OCI-LY7 (cell line): ENCODE data around the gene DNPH1. TPM values are rescaled to one million over a fixed set of nuclear protein-coding genes. Genes with fewer than 3 reads are reported as not detected.

Experiments
- BruUV-seq: library from RNA; stranded (reverse); fragments of 400-500 nt; replicated peaks from 2 replicates; lab custom pipeline; 2021; lab: Mats Ljungman, UMichigan
- CTCF ChIA-PET: fragments of 300-600 bp; sonication (Branson Sonifier 250); formaldehyde crosslinking; loops from one replicate; lab custom pipeline; 2022; ENCODE audit warnings: antibody characterized with exemption; ENCODE audit not compliant: unreplicated experiment; lab: Charles Lee
- POLR2A ChIA-PET: fragments of 300-600 bp; sonication (Branson Sonifier 250); formaldehyde crosslinking; loops from one replicate; lab custom pipeline; 2022; ENCODE audit warnings: antibody characterized with exemption; lab: Charles Lee
- DNase-seq: peaks from one replicate; pipeline ENCODE4 v3.0.0-alpha.2; 2015; ENCODE audit warnings: low spot score
- H2AFZ ChIP-seq: fragments of 200-600 bp; sonication (generic), shearing (Covaris generic); 2 replicates; pipeline ENCODE4 v1.6.1; 2014; ENCODE audit warnings: mild to moderate bottlenecking, antibody characterized with exemption, low read length, moderate library complexity
- H3K27ac ChIP-seq: fragments of 200-600 bp; sonication (generic); 2 replicates; pipeline ENCODE4 v1.5.1; 2014; ENCODE audit warnings: mixed run types, low read depth, mild to moderate bottlenecking, moderate library complexity, low read length, inconsistent platforms; ENCODE audit not compliant: poor library complexity, severe bottlenecking
- H3K36me3 ChIP-seq: fragments of 200-600 bp; sonication (generic); 2 replicates; pipeline ENCODE4 v1.6.1; 2014; ENCODE audit warnings: mild to moderate bottlenecking, antibody characterized with exemption, low read length, moderate library complexity, mixed read lengths; ENCODE audit not compliant: insufficient read depth
- H3K4me1 ChIP-seq: fragments of 200-600 bp; sonication (generic); 2 replicates; pipeline ENCODE4 v1.5.1; 2014; ENCODE audit warnings: mild to moderate bottlenecking, low read length; ENCODE audit not compliant: insufficient read depth, poor library complexity, severe bottlenecking
- H3K4me2 ChIP-seq: fragments of 200-600 bp; sonication (generic); 2 replicates; pipeline ENCODE4 v1.6.1; 2014; ENCODE audit warnings: mild to moderate bottlenecking, low read length
- H3K4me3 ChIP-seq: fragments of 200-600 bp; sonication (generic); 2 replicates; pipeline ENCODE4 v1.5.1; 2014; ENCODE audit warnings: mild to moderate bottlenecking, low read depth, low read length; ENCODE audit not compliant: poor library complexity, severe bottlenecking
- H3K79me2 ChIP-seq: fragments of 200-600 bp; sonication (generic); 2 replicates; pipeline ENCODE4 v1.6.1; 2016; ENCODE audit warnings: low read depth, mild to moderate bottlenecking, low read length, moderate library complexity, mixed read lengths; ENCODE audit not compliant: insufficient read depth
- H3K9me2 ChIP-seq: fragments of 200-600 bp; sonication (generic); 2 replicates; pipeline ENCODE4 v1.6.1; 2016; ENCODE audit warnings: mild to moderate bottlenecking, low read length, mixed read lengths; ENCODE audit not compliant: insufficient read depth
- H3K9me3 ChIP-seq: fragments of 200-600 bp; sonication (generic); 2 replicates; pipeline ENCODE4 v1.6.1; 2014; ENCODE audit warnings: mild to moderate bottlenecking, mixed run types, low read length, mixed read lengths
- H4K20me1 ChIP-seq: fragments of 200-600 bp; sonication (generic); 2 replicates; pipeline ENCODE4 v1.6.1; 2014; ENCODE audit warnings: mild to moderate bottlenecking, antibody characterized with exemption, low read length, moderate library complexity, mixed read lengths; ENCODE audit not compliant: insufficient read depth
- EZH2phosphoT487 ChIP-seq: fragments of 200-600 bp; sonication (generic); IDR thresholded peaks from 2 replicates; pipeline ENCODE4 v1.6.1; 2018; ENCODE audit warnings: low read depth, borderline replicate concordance, mild to moderate bottlenecking, mixed run types, antibody characterized with exemption, low read length, moderate library complexity, mixed read lengths
- intact Hi-C: fragments of 100-400 bp; cut with micrococcal nuclease; formaldehyde crosslinking; loops from one replicate; pipeline ENCODE4 v1.10.0; 2022; ENCODE audit not compliant: unreplicated experiment
- total RNA-seq, 2 experiments: library from RNA; depleted of rRNA in 1 of 2; stranded (reverse); fragments of >200 nt in 1 of 2; shearing (Covaris generic) in 1 of 2; gene quantifications; 2 replicates each; pipeline ENCODE4 v1.2.3, GENCODE V29; 2014 to 2022
- TF ChIP-seq, protein P1 (sequence below): fragments of 200-600 bp; sonication (generic); conservative IDR thresholded peaks from 2 replicates; pipeline ENCODE4 v1.5.1; 2014; ENCODE audit warnings: mild to moderate bottlenecking, antibody characterized with exemption, low read length, moderate library complexity, mixed read lengths

DNPH1 gene
- total RNA-seq, 2 experiments from 2014 or later = 65.5 to 111 TPM

DNA sequence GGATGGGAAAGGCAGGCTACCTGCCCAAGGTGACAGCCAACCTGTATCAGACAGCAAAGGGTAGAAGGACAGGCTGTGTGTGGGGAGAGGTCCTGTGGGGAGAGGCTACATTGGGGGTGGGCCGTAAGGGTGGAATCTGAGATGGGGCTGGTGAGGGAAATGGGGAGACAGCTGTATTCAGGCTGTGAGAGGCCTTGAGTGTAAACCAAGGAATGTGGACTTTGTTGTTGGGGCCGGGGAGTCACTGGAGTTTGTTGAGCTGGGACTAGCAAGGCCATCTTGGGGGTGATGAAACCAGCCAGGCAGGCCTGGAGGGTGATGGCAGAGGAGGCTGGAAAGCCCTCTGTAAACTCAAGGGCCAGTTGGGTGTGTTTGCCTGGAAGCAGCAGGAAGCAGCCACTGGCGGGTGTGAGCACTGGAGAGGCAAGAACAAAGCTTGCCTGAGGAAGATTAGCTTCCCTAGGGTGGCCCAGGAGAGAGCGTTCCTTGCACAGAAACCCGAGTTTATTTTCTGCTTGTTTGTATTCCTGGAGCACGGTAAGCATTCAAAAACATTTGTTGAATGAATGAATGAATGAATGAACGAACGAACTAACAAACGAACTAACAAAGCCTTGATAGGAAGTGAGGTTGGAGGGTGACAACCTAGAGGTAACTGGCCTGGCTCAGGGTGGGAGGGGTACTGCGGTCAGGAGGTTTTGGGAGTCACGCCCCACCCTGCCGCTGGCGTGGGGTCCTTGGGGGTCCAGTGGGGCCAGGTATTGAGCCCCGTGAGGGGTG lies 32.9 kb upstream of the DNPH1 start:
- Histone ChIP-seq H3K4me2 (no peak overlapping the region), H2AFZ (no peak overlapping the region), H3K36me3 (no peaks in the 10 kb centered on the region), H3K27ac (no peak overlapping the region), H3K79me2 (no peaks in the 10 kb centered on the region), H4K20me1 (no peaks in the 10 kb centered on the region), H3K4me1 (no peaks in the 10 kb centered on the region), H3K9me2 (no peaks in the 10 kb centered on the region), H3K4me3 (no peak overlapping the region), H3K9me3 (no peaks in the 10 kb centered on the region)
- intact Hi-C loops = no loop called here
- TF ChIP-seq, protein P1, sequence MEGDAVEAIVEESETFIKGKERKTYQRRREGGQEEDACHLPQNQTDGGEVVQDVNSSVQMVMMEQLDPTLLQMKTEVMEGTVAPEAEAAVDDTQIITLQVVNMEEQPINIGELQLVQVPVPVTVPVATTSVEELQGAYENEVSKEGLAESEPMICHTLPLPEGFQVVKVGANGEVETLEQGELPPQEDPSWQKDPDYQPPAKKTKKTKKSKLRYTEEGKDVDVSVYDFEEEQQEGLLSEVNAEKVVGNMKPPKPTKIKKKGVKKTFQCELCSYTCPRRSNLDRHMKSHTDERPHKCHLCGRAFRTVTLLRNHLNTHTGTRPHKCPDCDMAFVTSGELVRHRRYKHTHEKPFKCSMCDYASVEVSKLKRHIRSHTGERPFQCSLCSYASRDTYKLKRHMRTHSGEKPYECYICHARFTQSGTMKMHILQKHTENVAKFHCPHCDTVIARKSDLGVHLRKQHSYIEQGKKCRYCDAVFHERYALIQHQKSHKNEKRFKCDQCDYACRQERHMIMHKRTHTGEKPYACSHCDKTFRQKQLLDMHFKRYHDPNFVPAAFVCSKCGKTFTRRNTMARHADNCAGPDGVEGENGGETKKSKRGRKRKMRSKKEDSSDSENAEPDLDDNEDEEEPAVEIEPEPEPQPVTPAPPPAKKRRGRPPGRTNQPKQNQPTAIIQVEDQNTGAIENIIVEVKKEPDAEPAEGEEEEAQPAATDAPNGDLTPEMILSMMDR = no peak
- TF ChIP-seq EZH2phosphoT487 = no peak
- POLR2A ChIA-PET = interaction anchor here (0.6 kb wide), 1 partner anchor 160 kb away, joined by 3 read pairs; no protein-coding TSS in a partner anchor
- DNase-seq = no peak
- no TSS peak for BruUV-seq
- CTCF ChIA-PET = no interaction called here

DNA sequence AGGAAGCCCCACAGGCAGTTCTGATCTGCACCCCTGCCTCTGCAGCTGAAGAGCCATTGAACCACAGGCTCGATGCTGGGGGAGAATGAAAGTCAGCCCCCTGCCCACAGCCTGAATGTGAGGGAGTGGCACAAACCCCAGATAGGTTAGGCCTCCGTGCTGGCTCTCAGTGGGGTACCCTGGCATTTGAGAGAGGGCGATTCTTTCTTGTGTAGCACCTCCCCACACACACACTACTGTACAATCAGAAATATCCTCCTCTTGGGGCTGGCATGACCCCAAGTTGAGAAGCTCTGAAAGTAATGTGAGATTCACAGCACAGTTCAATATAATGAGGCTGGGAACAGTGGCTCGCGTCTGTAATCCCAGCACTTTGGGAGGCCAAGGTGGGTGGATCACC lies 31.9 kb upstream of the DNPH1 start:
- Histone ChIP-seq H3K9me2 (no peaks in the 10 kb centered on the region), H4K20me1 (no peaks in the 10 kb centered on the region), H3K4me2 (no peak overlapping the region), H3K27ac (no peak overlapping the region), H3K79me2 (no peaks in the 10 kb centered on the region), H3K4me3 (no peak overlapping the region), H3K4me1 (no peaks in the 10 kb centered on the region), H2AFZ (no peak overlapping the region), H3K36me3 (no peaks in the 10 kb centered on the region), H3K9me3 (no peaks in the 10 kb centered on the region)
- intact Hi-C loops = no loop called here
- BruUV-seq = no TSS peak
- CTCF ChIA-PET = no interaction called here
- no peak for TF ChIP-seq EZH2phosphoT487
- TF ChIP-seq, protein P1 = no peak
- no peak for DNase-seq
- POLR2A ChIA-PET = interaction anchor here (0.7 kb wide), 1 partner anchor 243 kb away, joined by 5 read pairs; no protein-coding TSS in a partner anchor

DNA sequence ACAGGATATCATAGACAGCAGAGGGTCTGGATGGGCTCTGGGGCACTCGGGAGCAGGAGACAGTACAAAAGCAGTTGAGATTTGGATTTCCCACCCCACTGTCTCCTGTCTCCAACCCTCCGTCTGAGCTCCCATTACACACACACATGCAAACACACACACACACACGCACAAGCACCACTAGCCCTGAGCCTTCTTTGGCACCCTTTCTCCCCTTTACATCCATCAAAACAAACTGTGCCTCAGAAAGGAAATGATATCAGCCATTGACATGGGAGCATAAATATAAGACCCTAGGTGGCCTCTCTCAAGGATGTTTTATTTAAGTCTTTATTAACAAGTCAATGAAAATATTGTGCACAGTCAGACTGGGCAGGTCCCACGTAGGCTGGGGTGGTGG lies 31.5 kb upstream of the DNPH1 start:
- Histone ChIP-seq H3K36me3 (no peaks in the 10 kb centered on the region), H3K9me3 (no peaks in the 10 kb centered on the region), H3K27ac (no peak overlapping the region), H3K4me2 (no peak overlapping the region), H2AFZ (no peak overlapping the region), H3K4me1 (no peaks in the 10 kb centered on the region), H4K20me1 (no peaks in the 10 kb centered on the region), H3K79me2 (no peaks in the 10 kb centered on the region), H3K4me3 (no peak overlapping the region), H3K9me2 (no peaks in the 10 kb centered on the region)
- intact Hi-C loops = no loop called here
- POLR2A ChIA-PET = no interaction called here
- no peak for DNase-seq
- no TSS peak for BruUV-seq
- CTCF ChIA-PET = no interaction called here
- TF ChIP-seq, protein P1 = no peak
- TF ChIP-seq EZH2phosphoT487 = no peak
